RPMI8226 (cell line): ENCODE measurements around the gene CDK6.

Experiments
- DNase-seq: peaks from one replicate; pipeline ENCODE4 v3.0.0-alpha.2; 2015

CDK6 gene

GRCh38 chr7:92824901-92825480 is 11.4 kb downstream of the CDK6 start:
- DNase-seq = no peak

- no peak for DNase-seq
Observed at GRCh38 chr7:92824450-92824849, 11.9 kb downstream of the CDK6 start.

GRCh38 chr7:92823042-92823441 is 13.3 kb downstream of the CDK6 start:
- DNase-seq = no peak

- DNase-seq = no peak
Observed at GRCh38 chr7:92820191-92820590, 16.2 kb downstream of the CDK6 start.

GRCh38 chr7:92817398-92817797 is 19.0 kb downstream of the CDK6 start:
- DNase-seq = no peak

DNA sequence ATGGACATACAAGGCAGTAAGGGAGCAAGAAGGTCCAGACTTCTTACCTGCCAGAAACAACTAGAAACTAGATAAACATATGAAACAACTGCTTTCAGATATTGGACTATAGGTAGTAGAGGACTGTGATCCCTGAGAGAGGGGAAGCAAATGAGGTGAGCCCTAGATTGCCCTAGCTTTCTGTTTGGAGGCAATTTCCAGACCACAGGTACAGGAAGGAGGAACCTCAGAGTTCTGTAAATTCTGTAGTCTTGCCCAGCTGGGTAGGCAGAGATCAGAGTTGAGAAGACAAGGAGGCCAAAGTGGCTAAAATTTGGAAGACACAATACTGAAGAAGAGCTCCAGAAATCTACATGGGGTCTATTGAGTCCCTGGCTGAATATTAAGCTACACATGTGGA is 21.0 kb downstream of the CDK6 start:
- peak; percentile 74 for DNase-seq

DNA sequence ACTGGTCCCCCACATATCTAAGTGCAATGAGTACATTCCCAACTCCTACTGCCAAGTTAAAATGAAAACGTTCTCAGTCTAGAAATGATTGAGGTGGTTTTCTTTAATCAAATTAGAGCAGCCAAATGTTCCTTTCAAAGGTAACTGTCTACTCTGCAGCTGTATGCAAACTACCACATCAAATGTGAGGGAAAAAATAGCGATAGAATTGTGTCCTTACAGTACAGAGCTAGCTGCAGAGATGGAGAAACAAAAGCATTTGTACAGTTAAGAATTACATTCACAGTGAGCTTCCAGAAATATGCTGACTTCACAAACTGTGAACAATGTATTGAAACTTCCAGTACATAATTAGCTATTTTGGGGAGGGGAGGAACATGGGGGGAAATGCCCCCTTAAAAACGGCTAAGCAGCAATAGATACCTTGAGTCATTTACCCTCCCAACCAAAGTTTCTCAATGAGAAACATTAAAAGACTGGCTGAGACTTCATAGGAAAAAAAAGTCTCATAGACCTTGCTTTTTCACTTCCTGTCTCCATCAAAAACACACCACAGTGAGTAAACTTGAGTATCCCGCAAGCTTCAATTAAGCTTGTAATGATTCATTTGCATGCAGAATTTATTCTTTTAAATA is 22.9 kb downstream of the CDK6 start:
- DNase-seq = peak; percentile 73

DNA sequence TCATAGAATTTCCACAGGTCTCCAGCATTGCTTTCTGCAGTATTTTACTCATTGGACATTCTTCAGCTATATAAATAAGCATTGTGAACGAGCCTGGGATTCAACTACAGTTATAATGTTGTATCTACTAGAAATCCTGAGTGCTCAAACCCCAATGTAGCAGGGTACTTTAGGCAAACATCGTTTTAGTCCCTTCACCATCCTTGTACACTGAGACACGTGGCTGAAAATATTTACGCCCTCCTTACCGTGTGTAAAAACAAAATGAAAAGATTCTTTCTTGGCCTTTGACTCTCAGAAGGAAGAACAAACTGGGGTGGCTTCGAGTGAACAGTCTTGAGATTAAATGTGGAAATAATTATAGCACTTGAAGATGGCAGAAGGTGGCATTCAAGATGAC is 25.2 kb downstream of the CDK6 start:
- DNase-seq = no peak

DNA sequence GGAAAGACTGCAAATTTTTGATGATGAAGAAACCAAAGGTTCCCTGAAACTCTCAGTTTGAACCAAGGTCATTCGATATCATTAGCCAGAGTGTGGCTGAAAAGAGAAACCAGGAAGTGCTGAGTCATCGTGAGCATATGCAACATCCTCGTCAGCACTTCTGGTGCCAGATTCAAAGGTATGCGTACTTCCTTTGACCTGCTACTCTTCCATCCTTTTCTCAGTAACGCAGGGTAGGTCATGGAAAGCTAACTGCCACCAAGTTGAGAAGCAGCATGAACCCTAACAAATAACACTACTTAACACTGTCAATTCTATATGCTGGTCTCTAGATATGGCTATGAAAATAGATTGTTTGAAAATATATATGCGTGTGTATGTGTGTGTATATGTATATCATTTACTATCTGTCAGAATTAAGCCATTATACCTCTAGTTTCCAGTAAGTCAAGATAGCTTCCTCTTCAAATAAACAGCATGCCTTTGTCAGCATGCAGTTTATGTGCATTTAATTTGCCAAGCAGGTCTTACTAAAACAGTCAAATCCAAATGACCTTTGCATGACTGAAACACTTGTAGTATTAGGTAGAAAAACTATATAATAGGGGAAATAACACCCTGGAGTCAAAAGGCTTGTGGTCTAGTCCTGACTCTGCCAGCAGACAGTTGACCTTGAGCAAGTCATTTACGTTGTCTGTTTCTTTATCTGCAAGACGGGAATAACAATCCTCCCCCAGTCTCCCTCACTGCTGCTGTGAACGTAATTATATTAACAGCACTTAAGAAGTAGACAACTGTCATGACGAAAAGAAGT is 26.4 kb downstream of the CDK6 start:
- peak; percentile 98 for DNase-seq

DNA sequence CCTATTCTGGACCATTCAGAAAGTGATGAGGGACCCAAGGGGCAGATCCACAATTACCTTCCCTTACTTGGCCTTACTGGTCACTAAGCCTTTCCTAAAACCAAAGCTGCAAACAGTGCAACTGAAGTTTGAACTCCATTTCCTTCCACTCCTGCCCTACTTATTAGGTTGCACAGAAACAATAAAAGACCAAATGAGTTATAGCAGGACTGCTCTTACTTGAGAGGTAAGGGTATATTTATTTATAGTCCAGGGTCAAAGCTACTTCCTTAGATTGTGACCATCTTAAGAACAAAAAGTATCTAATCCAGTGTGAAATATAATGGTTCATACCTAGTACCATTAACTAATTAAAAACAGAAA is 27.0 kb downstream of the CDK6 start:
- DNase-seq = no peak

GRCh38 chr7:92808635-92809034 is 27.7 kb downstream of the CDK6 start:
- DNase-seq = no peak

- DNase-seq = no peak
Observed at GRCh38 chr7:92808006-92808405, 28.4 kb downstream of the CDK6 start.

GRCh38 chr7:92806496-92806895 is 29.9 kb downstream of the CDK6 start:
- no peak for DNase-seq

DNA sequence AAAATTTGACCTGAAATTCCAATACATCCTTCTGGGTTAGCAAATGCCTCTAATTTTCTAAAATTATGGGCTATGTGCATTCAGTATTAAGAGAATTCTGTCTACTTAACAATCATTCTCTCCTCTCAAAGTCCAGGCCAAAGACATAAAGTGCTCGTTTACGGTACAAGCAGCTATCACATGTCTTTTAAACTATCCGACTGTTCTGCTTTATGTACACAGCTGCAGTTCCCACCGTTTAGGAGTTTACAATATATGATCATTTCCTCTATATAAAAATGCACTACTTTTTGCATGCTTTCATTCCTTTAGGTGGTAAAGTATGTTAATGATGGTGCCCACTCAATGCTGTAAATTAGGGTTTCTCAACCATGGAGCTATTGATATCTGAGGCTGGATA is 34.0 kb downstream of the CDK6 start:
- no peak for DNase-seq

DNA sequence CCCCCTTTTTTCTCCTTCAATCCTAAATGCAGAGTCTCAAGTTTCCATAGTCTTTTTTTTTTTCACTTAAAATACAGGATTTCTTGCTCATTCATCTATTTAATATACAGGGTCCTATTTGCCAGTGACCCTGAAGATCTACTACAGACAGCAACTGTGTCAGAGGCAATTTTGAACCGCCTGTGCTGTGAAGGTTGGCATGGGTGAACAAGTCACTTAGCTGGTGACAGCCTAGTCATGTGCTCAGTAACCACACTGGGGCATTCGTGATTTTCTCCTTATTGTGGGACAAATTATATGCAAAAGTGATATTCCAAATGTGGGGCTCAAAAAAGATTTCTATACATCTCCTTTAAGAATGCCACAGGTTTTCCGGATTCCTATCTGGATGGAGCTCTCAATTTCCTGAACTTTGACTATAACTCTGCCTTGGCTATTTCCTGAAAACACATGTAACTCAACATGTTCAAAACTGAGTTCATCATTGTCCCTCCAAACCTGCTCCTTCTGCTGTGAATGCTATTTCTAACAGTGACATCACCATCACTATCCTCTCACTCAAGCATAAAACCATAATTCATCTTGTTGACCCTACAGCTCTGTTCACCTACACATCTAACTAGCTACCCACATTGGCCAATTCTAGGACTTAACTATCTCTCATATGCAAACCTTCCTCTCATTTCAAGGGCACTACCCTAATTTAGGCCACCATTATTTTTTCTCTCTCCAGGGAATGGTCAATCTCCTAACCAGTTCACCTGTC is 36.7 kb downstream of the CDK6 start:
- DNase-seq = no peak

GRCh38 chr7:92798517-92799249 is 37.7 kb downstream of the CDK6 start:
- DNase-seq = no peak

DNA sequence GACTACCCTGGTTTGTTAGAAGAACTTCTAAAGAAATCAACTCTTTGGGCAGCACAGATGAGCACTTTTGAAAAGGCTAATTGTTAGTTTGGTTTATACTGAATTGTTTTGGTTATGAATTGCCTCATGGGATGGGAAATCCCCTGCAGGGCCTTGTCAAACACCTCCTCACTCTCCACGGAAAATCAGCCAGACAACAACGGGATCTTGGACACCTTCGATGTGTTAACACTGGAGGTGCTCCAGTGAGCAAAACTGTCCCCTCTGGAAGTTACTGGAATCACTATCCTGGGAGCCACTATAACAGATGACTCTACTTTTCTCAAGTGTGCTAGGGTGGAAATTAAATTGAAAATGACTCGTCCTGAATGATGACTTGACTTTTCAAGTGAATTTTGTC is 38.7 kb downstream of the CDK6 start:
- no peak for DNase-seq

DNA sequence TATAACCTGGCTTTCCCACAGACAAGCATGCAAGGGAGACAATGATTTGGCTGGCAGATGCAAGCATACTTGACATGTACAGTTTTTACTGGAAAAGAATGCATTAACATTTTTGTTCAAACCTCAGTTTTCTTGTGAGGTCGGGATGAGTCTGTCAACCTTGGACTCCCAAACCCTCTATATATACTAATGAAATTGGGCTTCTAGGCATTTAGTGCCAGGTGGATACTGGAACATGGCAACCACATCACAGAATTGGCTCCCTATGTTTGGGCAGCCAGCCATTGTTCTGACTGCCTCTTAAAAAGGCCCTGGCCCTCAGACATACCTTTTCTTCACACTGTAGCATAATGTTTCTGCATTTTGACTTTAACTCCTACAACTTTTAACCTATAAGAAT is 39.1 kb downstream of the CDK6 start:
- no peak for DNase-seq

GRCh38 chr7:92794831-92795230 is 41.5 kb downstream of the CDK6 start:
- DNase-seq = no peak

- DNase-seq = no peak
Observed at GRCh38 chr7:92794391-92794790, 42.0 kb downstream of the CDK6 start.

DNA sequence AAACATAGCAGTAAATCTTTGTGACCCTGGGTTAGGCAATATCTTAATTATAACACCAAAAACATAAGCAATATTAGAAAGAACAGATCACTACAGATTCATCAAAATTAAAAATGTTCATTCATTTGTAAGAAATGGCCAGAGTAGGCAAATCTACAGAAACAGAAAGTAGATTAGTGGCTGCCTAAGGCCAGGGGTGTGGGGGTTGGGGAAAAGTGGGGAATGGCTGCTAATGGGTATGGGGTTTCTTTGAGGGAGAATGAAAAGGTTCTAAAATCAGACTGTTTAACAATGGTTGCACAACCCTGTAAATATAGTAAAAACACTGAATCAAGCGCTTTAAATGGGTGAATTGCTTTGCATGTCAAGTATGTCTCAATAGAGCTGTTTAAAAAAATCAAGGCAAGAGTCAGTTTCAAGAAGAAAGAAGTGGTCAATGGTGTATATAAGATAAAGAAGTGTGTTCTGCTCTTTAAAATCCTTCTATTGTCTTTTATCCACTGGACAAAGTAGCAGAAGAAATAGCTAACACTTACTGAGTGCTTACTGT is 42.6 kb downstream of the CDK6 start:
- peak; percentile 34 for DNase-seq

DNA sequence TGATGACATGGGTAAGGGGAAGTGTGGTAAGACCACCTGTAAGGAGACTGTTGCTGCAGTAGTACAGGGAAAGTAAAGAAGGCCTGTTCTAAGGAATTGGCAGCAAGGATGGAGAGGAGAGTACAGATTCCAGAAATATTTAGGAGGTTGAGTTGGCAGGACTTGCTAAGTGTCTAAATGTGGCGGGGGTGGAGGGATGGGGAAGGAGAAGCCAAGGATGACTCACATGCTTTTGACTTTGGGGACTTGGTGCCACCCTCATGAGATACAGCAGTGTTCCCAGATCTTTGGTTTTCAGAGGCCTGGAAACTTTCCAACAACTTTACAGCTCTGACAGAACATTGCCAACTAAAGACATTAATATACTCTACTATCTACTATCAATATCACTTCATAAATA is 45.4 kb downstream of the CDK6 start:
- DNase-seq = no peak
